Mucosa of rectum (tissue), 2 donors: ENCODE data around the gene APOL5.

Source experiments
- H3K27ac ChIP-seq, 2 donors: one replicate each; pipeline ENCODE4 v1.7.0; 2013; ENCODE audit warnings: inconsistent platforms in 2 of 2, low read depth in 2 of 2, low read length in 2 of 2
- H3K27me3 ChIP-seq, 2 donors: one replicate each; pipeline ENCODE4 v1.7.0; 2013; ENCODE audit warnings: low read length in 2 of 2; ENCODE audit not compliant: control insufficient read depth in 2 of 2, insufficient read depth in 2 of 2
- H3K36me3 ChIP-seq, 2 donors: one replicate each; pipeline ENCODE4 v1.7.0; 2013; ENCODE audit warnings: low read length in 2 of 2; ENCODE audit not compliant: control insufficient read depth in 2 of 2, insufficient read depth in 2 of 2
- H3K4me1 ChIP-seq, 2 donors: one replicate each; pipeline ENCODE4 v1.7.0; 2013; ENCODE audit warnings: low read length in 2 of 2, mild to moderate bottlenecking in 1 of 2; ENCODE audit not compliant: control insufficient read depth in 2 of 2, insufficient read depth in 2 of 2
- H3K4me3 ChIP-seq, 2 donors: one replicate each; pipeline ENCODE4 v1.7.0; 2013; ENCODE audit warnings: low read length in 2 of 2
- H3K9ac ChIP-seq, 2 donors: one replicate each; pipeline ENCODE4 v1.7.0; 2013; ENCODE audit warnings: low read length in 2 of 2, low read depth in 1 of 2, mild to moderate bottlenecking in 1 of 2
- H3K9me3 ChIP-seq, 2 donors: one replicate each; pipeline ENCODE4 v1.7.0; 2013; ENCODE audit warnings: low read length in 2 of 2; ENCODE audit not compliant: control insufficient read depth in 2 of 2
- donor health status: healthy.
- donor health status: Normal muscosa, but diverticular disease.

Gene APOL5

GRCh38 chr22:35777335-35777975 is 59.8 kb downstream of the APOL5 start:
- no peaks in the 10 kb centered on the region for H3K27me3 ChIP-seq
- no peak overlapping the region for H3K4me3 ChIP-seq
- no peaks in the 10 kb centered on the region for H3K9me3 ChIP-seq
- peaks cover 0 to 5% of the 10 kb centered on the region in 2 donors for H3K36me3 ChIP-seq
- no peak overlapping the region for H3K9ac ChIP-seq
- no peaks in the 10 kb centered on the region for H3K4me1 ChIP-seq
- H3K27ac ChIP-seq, result no peak overlapping the region
